Camera-type eye (tissue), 1 donor: Measurements from ENCODE around the gene RS1. TPM values are rescaled to one million over a fixed set of nuclear protein-coding genes. Genes with fewer than 3 reads are reported as not detected.

Experiments used
- total RNA-seq: library from RNA; depleted of rRNA; stranded (reverse); fragments of >200 nt; gene quantifications from one replicate; pipeline ENCODE4 v1.2.3, GENCODE V29; 2014

The RS1 gene
- total RNA-seq: 39.0 TPM

GRCh38 chrX:18672008-18672407 is at the start of gene RS1:
TSS of gene RS1 (minus strand) at chrX:18672108. CDS start at chrX:18672068, 40 bp downstream.

GRCh38 chrX:18707426-18708049 is 35.6 kb upstream of the RS1 start, which contains the start of gene PPEF1:
TSS of gene PPEF1 (plus strand) at chrX:18707645. CDS start at chrX:18707781, 136 bp downstream.

Other genes with a start within 250 kb of the RS1 start
- gene CDKL5, start 246.5 kb downstream of the RS1 start, total RNA-seq: 25.5 TPM
- 4.5 TPM for gene PPEF1, start 35.5 kb upstream of the RS1 start, total RNA-seq